Right ventricle myocardium inferior (tissue), 1 donor: ENCODE data around the gene VMP1. TPM values are rescaled to one million over a fixed set of nuclear protein-coding genes. Genes with fewer than 3 reads are reported as not detected.
"Not testable (repeated sequence)": the region's sequence is repeated elsewhere in the genome, so short reads cannot be mapped to it uniquely, and the experiment has no call there.

Experiments used
- ATAC-seq: fragments of 200-7000 bp; cut with Tn5 transposase; one replicate; pipeline ENCODE4 v1.9.1; 2020; ENCODE audit warnings: mild to moderate bottlenecking, moderate library complexity
- DNase-seq: peaks from one replicate; pipeline ENCODE4 v3.0.0; 2021; ENCODE audit errors: missing footprints
- intact Hi-C: fragments of 100-400 bp; cut with DNase I; formaldehyde crosslinking; loops from one replicate; pipeline ENCODE4 v1.11.0; 2022
- total RNA-seq: library from RNA; stranded (reverse); fragmentation: NEBNext Ultra II Directional; extraction: Animal tissue kit (Norgen Biotek cat#: 25700); gene quantifications from one replicate; pipeline ENCODE4 v1.2.1, GENCODE V29; 2021
- donor health status: DM: no; HTN: yes; CAD: no; lungs with severe emphysema.

VMP1 gene
- total RNA-seq, 1 donor from 2014 or later, result 50.6 TPM

GRCh38 chr17:59842901-59843652, 135.6 kb downstream of the VMP1 start:
- ATAC-seq, result no peak
- intact Hi-C loops, result no loop called here
- DNase-seq, result no peak

- intact Hi-C loops, result no loop called here
- DNase-seq (no peak), ATAC-seq (no peak)
These were observed 137.6 kb downstream of the VMP1 start for GRCh38 chr17:59844884-59845594.

- ATAC-seq (peak; percentile 34), DNase-seq (no peak)
- intact Hi-C loops, result no loop called here
These were observed 138.3 kb downstream of the VMP1 start for GRCh38 chr17:59845595-59846393.

- no peak for DNase-seq
- intact Hi-C loops, result no loop called here
- peak; percentile 56 for ATAC-seq
These were observed 139.1 kb downstream of the VMP1 start for GRCh38 chr17:59846394-59847165.

GRCh38 chr17:59848385-59848668, 140.9 kb downstream of the VMP1 start:
- peak; percentile 71 for DNase-seq
- ATAC-seq, result no peak
- intact Hi-C loops, result no loop called here

GRCh38 chr17:59848778-59849177, 141.3 kb downstream of the VMP1 start:
- intact Hi-C loops, result no loop called here
- ATAC-seq, result peak; percentile 36
- DNase-seq, result peak; percentile 86

GRCh38 chr17:59850311-59850710, 142.9 kb downstream of the VMP1 start:
- intact Hi-C loops, ATAC-seq, DNase-seq: not testable (repeated sequence)

GRCh38 chr17:59851439-59852375, 144.3 kb downstream of the VMP1 start:
- intact Hi-C loops, result no loop called here
- no peak for DNase-seq
- ATAC-seq, result no peak

GRCh38 chr17:59852847-59853167, 145.4 kb downstream of the VMP1 start:
- DNase-seq, ATAC-seq, intact Hi-C loops: not testable (repeated sequence)

GRCh38 chr17:59853168-59853918, 145.9 kb downstream of the VMP1 start:
- peak; percentile 40 for ATAC-seq
- intact Hi-C loops, result no loop called here
- no peak for DNase-seq

- intact Hi-C loops, ATAC-seq, DNase-seq: not testable (repeated sequence)
These were observed 146.7 kb downstream of the VMP1 start for GRCh38 chr17:59853919-59854729.

GRCh38 chr17:59856859-59857794, 149.7 kb downstream of the VMP1 start:
- intact Hi-C loops, result no loop called here
- DNase-seq (no peak), ATAC-seq (peak; percentile 40)

- ATAC-seq, result no peak
- intact Hi-C loops, result no loop called here
These were observed 150.8 kb downstream of the VMP1 start for GRCh38 chr17:59858167-59858816.

GRCh38 chr17:59858932-59859331, 151.5 kb downstream of the VMP1 start:
- intact Hi-C loops, result no loop called here
- no peak for ATAC-seq

More at GRCh38 chr17:59858167-59858816, 150.8 kb downstream of the VMP1 start:
- DNase-seq, result no peak

GRCh38 chr17:59859444-59860025, 152.1 kb downstream of the VMP1 start:
- no peak for ATAC-seq
- intact Hi-C loops, result no loop called here
- no peak for DNase-seq

More at GRCh38 chr17:59858932-59859331, 151.5 kb downstream of the VMP1 start:
- no peak for DNase-seq
